Hepatocyte (in vitro differentiated cells): ENCODE measurements around the gene COPS9.

Experiments
- EZH2phosphoT487 ChIP-seq: fragments of 200-600 bp; sonication (generic); IDR thresholded peaks from one replicate; pipeline ENCODE4 v1.6.1; 2018; ENCODE audit warnings: antibody characterized with exemption, mild to moderate bottlenecking, low read depth, moderate library complexity; ENCODE audit not compliant: unreplicated experiment, severe bottlenecking
- TF ChIP-seq, protein P1 (sequence below): fragments of 200-600 bp; sonication (generic); IDR thresholded peaks from 2 replicates; pipeline ENCODE4 v1.5.1; 2016; ENCODE audit warnings: antibody characterized with exemption, mild to moderate bottlenecking; ENCODE audit not compliant: poor library complexity

DNA sequence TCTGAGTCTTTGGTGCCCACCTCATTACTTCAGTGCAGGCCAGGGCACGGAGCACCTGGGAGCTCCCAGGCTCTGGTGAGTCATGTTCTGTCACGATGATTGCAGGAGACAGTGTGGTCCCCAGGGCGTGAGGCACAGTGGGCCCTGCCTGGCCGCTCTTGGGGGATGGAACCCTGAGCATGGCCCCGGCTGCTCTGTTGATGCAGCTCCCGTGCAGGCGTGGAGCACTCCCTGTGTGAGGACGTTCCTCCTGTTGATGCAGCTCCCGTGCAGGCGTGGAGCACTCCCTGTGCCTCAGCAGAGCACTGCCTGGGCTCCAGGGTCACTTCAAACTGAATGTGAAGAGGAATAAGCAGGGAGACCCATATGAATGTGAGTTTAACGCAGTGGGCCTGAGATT, 30.1 kb downstream of the COPS9 start:
- TF ChIP-seq EZH2phosphoT487, result no peak
- TF ChIP-seq, protein P1, sequence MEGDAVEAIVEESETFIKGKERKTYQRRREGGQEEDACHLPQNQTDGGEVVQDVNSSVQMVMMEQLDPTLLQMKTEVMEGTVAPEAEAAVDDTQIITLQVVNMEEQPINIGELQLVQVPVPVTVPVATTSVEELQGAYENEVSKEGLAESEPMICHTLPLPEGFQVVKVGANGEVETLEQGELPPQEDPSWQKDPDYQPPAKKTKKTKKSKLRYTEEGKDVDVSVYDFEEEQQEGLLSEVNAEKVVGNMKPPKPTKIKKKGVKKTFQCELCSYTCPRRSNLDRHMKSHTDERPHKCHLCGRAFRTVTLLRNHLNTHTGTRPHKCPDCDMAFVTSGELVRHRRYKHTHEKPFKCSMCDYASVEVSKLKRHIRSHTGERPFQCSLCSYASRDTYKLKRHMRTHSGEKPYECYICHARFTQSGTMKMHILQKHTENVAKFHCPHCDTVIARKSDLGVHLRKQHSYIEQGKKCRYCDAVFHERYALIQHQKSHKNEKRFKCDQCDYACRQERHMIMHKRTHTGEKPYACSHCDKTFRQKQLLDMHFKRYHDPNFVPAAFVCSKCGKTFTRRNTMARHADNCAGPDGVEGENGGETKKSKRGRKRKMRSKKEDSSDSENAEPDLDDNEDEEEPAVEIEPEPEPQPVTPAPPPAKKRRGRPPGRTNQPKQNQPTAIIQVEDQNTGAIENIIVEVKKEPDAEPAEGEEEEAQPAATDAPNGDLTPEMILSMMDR, result no peak
